ENCODE measurements around the gene GPR137C. TPM values are rescaled to one million over a fixed set of nuclear protein-coding genes. Genes with fewer than 3 reads are reported as not detected.

GPR137C gene
- total and polyA plus RNA-seq, 2 of the 13 experiments (the other 11 are each of a cell fraction or from before 2014, with no cell fraction given), result 0.34 to 0.51 TPM

DNA sequence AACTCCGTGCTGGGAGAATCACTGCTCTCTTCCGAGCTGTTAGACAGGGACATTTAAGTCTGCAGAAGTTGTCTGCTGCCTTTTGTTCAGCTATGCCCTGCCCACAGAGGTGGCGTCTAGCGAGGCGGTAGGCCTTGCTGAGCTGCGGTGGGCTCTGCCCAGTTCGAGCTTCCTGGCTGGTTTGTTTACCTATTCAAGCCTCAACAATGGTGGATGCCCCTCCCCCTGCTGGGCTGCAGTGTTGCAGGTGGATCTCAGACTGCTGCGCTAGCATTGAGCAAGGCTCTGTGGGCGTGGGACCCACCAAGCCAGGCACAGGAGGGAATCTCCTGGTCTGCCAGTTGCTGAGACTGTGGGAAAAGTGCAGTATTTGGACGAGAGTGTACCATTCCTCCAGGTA is 43.7 kb downstream of the GPR137C start:
- H4K20me1 ChIP-seq (ENCODE audit: insufficient read depth, low read length), result no peaks in the 10 kb centered on the region
- no TSS peak for BruUV-seq (replicated peaks)
- 13% methylated on average over 1 of the region's 10 CpGs for WGBS (ENCODE audit: low lambda C conversion rate)
- no peak overlapping the region for H3K9ac ChIP-seq (ENCODE audit: insufficient read depth, low read depth, low read length)
- H3K4me1 ChIP-seq (ENCODE audit: insufficient read depth, low read length), result peaks cover 15% of the 10 kb centered on the region
- ChIA-PET POLR2A (no interaction called here), CTCF (ENCODE audit: low intra/inter-chr PET ratio, low total read pairs) (no interaction called here)
- no peak for FAIRE-seq
- peak overlapping the region in 1 of 3 experiments; percentile 46; a peak in 2 of 6 replicates for H3K4me3 ChIP-seq (replicated peaks in 1 of 3; ENCODE audit: insufficient read depth in 1 of 3, low read depth in 2 of 3, low read length in 3 of 3)
- no peaks in the 10 kb centered on the region for H3K36me3 ChIP-seq (replicated peaks in 1 of 2; ENCODE audit: control insufficient read depth in 1 of 2, insufficient read depth in 2 of 2, low read length in 2 of 2)
- no peaks in the 10 kb centered on the region for H3K9me3 ChIP-seq (ENCODE audit: low read length)
- H2AFZ ChIP-seq (ENCODE audit: low read length), result no peak overlapping the region
- peak overlapping the region; percentile 51 for H3K4me2 ChIP-seq (ENCODE audit: low read depth, low read length)
- DNase-seq (ENCODE audit: low spot score), result peak; percentile 37
- no peaks in the 10 kb centered on the region for H3K27me3 ChIP-seq (ENCODE audit: control insufficient read depth in 1 of 2, insufficient read depth in 2 of 2, low read length in 2 of 2)
- H3K79me2 ChIP-seq (ENCODE audit: insufficient read depth, low read length), result no peaks in the 10 kb centered on the region
- intact Hi-C loops (cut with micrococcal nuclease; ENCODE audit: unreplicated experiment), result no loop called here
- H3K27ac ChIP-seq (ENCODE audit: extremely low read length, insufficient read depth, low read length), result no peak overlapping the region
- in situ Hi-C loops (cut with HindIII; ENCODE audit: extremely low pct_ligation_motif_present, low pct_unique_long_range_greater_than_20kb), result no loop called here
- ATAC-seq, result peak; percentile 66
- TF ChIP-seq KDM5B (CRISPR knock-in tag; IDR thresholded peaks at IDR 0.05; ENCODE audit: borderline replicate concordance) (no peak), SOX5 (CRISPR knock-in tag; IDR thresholded peaks at IDR 0.05; ENCODE audit: borderline replicate concordance) (peak; percentile 53; the same call in 1 of the 2 replicates), HOXA3 (CRISPR knock-in tag; IDR thresholded peaks at IDR 0.05) (peak; percentile 22; the same call in 1 of the 2 replicates), ARHGAP35 (CRISPR knock-in tag; IDR thresholded peaks at IDR 0.05; ENCODE audit: borderline replicate concordance) (no peak), YEATS2 (CRISPR knock-in tag; IDR thresholded peaks at IDR 0.05; ENCODE audit: borderline replicate concordance) (no peak), GPN1 (CRISPR knock-in tag; IDR thresholded peaks at IDR 0.05; ENCODE audit: borderline replicate concordance) (0 out of 2 replicates have a peak, but pooled peaks have one; percentile 23), SOX13 (IDR thresholded peaks at IDR 0.05) (no peak), SOX13 (CRISPR knock-in tag; conservative IDR thresholded peaks at IDR 0.05 in 1 of 2, IDR thresholded peaks at IDR 0.05 in 1 of 2) (peak in 1 of 2 experiments; percentile 67; a peak in 1 of 4 replicates), ZSCAN31 (CRISPR knock-in tag; IDR thresholded peaks at IDR 0.05; ENCODE audit: low read depth) (no peak)
- TF ChIP-seq, protein P1, sequence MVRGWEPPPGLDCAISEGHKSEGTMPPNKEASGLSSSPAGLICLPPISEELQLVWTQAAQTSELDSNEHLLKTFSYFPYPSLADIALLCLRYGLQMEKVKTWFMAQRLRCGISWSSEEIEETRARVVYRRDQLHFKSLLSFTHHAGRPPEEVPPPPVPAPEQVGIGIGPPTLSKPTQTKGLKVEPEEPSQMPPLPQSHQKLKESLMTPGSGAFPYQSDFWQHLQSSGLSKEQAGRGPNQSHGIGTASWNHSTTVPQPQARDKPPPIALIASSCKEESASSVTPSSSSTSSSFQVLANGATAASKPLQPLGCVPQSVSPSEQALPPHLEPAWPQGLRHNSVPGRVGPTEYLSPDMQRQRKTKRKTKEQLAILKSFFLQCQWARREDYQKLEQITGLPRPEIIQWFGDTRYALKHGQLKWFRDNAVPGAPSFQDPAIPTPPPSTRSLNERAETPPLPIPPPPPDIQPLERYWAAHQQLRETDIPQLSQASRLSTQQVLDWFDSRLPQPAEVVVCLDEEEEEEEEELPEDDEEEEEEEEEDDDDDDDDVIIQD (CRISPR knock-in tag; IDR thresholded peaks at IDR 0.05; ENCODE audit: low read depth), result no peak
- TF ChIP-seq, protein P2, sequence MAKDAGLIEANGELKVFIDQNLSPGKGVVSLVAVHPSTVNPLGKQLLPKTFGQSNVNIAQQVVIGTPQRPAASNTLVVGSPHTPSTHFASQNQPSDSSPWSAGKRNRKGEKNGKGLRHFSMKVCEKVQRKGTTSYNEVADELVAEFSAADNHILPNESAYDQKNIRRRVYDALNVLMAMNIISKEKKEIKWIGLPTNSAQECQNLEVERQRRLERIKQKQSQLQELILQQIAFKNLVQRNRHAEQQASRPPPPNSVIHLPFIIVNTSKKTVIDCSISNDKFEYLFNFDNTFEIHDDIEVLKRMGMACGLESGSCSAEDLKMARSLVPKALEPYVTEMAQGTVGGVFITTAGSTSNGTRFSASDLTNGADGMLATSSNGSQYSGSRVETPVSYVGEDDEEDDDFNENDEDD (CRISPR knock-in tag; IDR thresholded peaks at IDR 0.05; ENCODE audit: borderline replicate concordance), result no peak
- TF ChIP-seq, protein P3, sequence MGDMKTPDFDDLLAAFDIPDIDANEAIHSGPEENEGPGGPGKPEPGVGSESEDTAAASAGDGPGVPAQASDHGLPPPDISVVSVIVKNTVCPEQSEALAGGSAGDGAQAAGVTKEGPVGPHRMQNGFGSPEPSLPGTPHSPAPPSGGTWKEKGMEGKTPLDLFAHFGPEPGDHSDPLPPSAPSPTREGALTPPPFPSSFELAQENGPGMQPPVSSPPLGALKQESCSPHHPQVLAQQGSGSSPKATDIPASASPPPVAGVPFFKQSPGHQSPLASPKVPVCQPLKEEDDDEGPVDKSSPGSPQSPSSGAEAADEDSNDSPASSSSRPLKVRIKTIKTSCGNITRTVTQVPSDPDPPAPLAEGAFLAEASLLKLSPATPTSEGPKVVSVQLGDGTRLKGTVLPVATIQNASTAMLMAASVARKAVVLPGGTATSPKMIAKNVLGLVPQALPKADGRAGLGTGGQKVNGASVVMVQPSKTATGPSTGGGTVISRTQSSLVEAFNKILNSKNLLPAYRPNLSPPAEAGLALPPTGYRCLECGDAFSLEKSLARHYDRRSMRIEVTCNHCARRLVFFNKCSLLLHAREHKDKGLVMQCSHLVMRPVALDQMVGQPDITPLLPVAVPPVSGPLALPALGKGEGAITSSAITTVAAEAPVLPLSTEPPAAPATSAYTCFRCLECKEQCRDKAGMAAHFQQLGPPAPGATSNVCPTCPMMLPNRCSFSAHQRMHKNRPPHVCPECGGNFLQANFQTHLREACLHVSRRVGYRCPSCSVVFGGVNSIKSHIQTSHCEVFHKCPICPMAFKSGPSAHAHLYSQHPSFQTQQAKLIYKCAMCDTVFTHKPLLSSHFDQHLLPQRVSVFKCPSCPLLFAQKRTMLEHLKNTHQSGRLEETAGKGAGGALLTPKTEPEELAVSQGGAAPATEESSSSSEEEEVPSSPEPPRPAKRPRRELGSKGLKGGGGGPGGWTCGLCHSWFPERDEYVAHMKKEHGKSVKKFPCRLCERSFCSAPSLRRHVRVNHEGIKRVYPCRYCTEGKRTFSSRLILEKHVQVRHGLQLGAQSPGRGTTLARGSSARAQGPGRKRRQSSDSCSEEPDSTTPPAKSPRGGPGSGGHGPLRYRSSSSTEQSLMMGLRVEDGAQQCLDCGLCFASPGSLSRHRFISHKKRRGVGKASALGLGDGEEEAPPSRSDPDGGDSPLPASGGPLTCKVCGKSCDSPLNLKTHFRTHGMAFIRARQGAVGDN (CRISPR knock-in tag; IDR thresholded peaks at IDR 0.05), result peak; percentile 51
- TF ChIP-seq, protein P4, sequence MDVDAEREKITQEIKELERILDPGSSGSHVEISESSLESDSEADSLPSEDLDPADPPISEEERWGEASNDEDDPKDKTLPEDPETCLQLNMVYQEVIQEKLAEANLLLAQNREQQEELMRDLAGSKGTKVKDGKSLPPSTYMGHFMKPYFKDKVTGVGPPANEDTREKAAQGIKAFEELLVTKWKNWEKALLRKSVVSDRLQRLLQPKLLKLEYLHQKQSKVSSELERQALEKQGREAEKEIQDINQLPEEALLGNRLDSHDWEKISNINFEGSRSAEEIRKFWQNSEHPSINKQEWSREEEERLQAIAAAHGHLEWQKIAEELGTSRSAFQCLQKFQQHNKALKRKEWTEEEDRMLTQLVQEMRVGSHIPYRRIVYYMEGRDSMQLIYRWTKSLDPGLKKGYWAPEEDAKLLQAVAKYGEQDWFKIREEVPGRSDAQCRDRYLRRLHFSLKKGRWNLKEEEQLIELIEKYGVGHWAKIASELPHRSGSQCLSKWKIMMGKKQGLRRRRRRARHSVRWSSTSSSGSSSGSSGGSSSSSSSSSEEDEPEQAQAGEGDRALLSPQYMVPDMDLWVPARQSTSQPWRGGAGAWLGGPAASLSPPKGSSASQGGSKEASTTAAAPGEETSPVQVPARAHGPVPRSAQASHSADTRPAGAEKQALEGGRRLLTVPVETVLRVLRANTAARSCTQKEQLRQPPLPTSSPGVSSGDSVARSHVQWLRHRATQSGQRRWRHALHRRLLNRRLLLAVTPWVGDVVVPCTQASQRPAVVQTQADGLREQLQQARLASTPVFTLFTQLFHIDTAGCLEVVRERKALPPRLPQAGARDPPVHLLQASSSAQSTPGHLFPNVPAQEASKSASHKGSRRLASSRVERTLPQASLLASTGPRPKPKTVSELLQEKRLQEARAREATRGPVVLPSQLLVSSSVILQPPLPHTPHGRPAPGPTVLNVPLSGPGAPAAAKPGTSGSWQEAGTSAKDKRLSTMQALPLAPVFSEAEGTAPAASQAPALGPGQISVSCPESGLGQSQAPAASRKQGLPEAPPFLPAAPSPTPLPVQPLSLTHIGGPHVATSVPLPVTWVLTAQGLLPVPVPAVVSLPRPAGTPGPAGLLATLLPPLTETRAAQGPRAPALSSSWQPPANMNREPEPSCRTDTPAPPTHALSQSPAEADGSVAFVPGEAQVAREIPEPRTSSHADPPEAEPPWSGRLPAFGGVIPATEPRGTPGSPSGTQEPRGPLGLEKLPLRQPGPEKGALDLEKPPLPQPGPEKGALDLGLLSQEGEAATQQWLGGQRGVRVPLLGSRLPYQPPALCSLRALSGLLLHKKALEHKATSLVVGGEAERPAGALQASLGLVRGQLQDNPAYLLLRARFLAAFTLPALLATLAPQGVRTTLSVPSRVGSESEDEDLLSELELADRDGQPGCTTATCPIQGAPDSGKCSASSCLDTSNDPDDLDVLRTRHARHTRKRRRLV (CRISPR knock-in tag; IDR thresholded peaks at IDR 0.05), result no peak

Measured in HepG2 (cell line).